Breast epithelium (tissue), 3 donors: Measurements from ENCODE around the gene RAPGEF4.

Source experiments
- CTCF ChIP-seq, 3 donors: fragments of 450-650 bp; IDR thresholded peaks; one replicate each; pipeline ENCODE4 v1.5.1; 2016 to 2017; ENCODE audit warnings: antibody characterized with exemption in 3 of 3, mild to moderate bottlenecking in 3 of 3, moderate library complexity in 3 of 3
- POLR2AphosphoS5 ChIP-seq, 3 donors: sonication (generic); formaldehyde crosslinking; IDR thresholded peaks; one replicate each; pipeline ENCODE4 v1.6.1; 2017; ENCODE audit warnings: antibody characterized with exemption in 3 of 3

GRCh38 chr2:173034143-173034542 is 298.5 kb downstream of the RAPGEF4 start:
- TF ChIP-seq CTCF (IDR thresholded peaks at IDR 0.05) (no peak), POLR2AphosphoS5 (IDR thresholded peaks at IDR 0.05) (no peak)
